22Rv1 (cell line): ENCODE measurements around the gene MPO.

ENCODE experiments used
- H3K27ac ChIP-seq: fragments of 450-650 bp; 2 replicates; pipeline ENCODE4 v1.5.1; 2017
- CTCF ChIP-seq: fragments of 450-650 bp; IDR thresholded peaks from 2 replicates; pipeline ENCODE4 v1.5.1; 2017; ENCODE audit warnings: mild to moderate bottlenecking
- ZFX ChIP-seq: fragments of 450-650 bp; IDR thresholded peaks from 2 replicates; pipeline ENCODE4 v1.6.1; 2017; ENCODE audit warnings: antibody characterized with exemption, borderline replicate concordance

MPO gene, protein sequence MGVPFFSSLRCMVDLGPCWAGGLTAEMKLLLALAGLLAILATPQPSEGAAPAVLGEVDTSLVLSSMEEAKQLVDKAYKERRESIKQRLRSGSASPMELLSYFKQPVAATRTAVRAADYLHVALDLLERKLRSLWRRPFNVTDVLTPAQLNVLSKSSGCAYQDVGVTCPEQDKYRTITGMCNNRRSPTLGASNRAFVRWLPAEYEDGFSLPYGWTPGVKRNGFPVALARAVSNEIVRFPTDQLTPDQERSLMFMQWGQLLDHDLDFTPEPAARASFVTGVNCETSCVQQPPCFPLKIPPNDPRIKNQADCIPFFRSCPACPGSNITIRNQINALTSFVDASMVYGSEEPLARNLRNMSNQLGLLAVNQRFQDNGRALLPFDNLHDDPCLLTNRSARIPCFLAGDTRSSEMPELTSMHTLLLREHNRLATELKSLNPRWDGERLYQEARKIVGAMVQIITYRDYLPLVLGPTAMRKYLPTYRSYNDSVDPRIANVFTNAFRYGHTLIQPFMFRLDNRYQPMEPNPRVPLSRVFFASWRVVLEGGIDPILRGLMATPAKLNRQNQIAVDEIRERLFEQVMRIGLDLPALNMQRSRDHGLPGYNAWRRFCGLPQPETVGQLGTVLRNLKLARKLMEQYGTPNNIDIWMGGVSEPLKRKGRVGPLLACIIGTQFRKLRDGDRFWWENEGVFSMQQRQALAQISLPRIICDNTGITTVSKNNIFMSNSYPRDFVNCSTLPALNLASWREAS

GRCh38 chr17:58280480-58281217, at the start of gene MPO:
Gene MPO, minus strand, starts transcription at chr17:58280935. Its CDS starts 177 bp downstream, at chr17:58280758.
- H3K27ac ChIP-seq, result no peak within 1 kb of the TSS
- TF ChIP-seq ZFX (no peak), CTCF (no peak)

- H3K27ac ChIP-seq, result no peak overlapping the region
Measured at GRCh38 chr17:58329810-58330537, 49.2 kb upstream of the MPO start.

GRCh38 chr17:58329035-58329809, 48.5 kb upstream of the MPO start:
- TF ChIP-seq CTCF, result no peak
- no peak for TF ChIP-seq ZFX
- no peak overlapping the region for H3K27ac ChIP-seq

More at GRCh38 chr17:58329810-58330537, 49.2 kb upstream of the MPO start:
- TF ChIP-seq CTCF (no peak), ZFX (no peak)

DNA sequence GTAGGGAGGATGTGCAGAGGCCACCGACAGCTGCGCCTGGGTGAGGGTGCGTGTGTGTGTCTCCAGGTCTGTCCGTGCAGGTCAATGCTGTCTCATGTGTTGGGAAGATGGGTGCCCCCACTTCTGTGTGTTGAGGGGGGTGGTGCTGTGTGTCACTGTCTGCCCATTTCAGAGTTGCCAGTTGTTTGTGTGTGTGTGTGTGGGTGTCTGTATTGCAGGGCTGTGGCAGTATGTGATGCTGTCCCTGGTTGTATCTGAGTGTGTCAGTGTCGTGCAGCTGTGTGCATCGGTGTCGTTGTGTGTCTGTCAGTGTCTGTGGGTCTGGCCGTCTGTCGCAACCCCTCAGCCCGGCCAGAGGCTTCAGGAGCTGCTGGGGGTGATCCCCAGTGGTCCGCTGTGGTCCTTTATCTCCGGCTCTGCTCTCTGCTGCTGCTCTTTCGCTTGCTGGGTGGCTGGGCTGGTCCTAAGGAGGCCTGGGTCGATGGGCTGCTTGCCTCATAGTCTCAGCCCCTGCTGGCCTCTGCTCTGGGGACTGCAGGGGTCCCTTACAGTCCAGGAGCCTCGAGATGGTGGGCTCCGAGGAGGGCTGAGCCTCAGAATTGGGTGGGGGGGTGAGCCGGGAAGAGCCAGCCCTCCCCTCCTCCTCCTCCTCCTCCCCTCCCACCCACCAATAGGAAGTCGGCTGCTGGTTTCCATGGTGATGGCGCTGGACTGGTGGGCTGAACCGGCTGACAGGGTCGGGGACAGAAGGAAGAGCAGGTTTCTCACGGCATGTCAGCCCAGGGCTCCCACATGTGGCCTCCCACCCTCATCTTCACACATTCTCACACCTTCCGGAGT, 47.7 kb upstream of the MPO start, which contains the start of gene TSPOAP1:
Gene TSPOAP1, minus strand, starts transcription at position 601 of the 840 bp plus-strand sequence. CDS start 875 bp downstream, outside the sequence.
- H3K27ac ChIP-seq, result no peak within 1 kb of the TSS
- TF ChIP-seq CTCF (no peak), ZFX (no peak)

GRCh38 chr17:58327363-58328194, 46.8 kb upstream of the MPO start:
- no peak for TF ChIP-seq ZFX
- TF ChIP-seq CTCF, result no peak
- no peak overlapping the region for H3K27ac ChIP-seq
